Measurements from ENCODE around the gene ZNF335.

GRCh38 chr20:45957021-45957941 is 14.7 kb downstream of the ZNF335 start:
- TF ChIP-seq POLR2A (IDR thresholded peaks at IDR 0.05) (no peak), CTCF (IDR thresholded peaks at IDR 0.05) (no peak)

Measured in Peyer's patch (tissue), 4 donors.